ENCODE results near the gene STAT5A. TPM values are rescaled to one million over a fixed set of nuclear protein-coding genes. Genes with fewer than 3 reads are reported as not detected.

Gene STAT5A
- total RNA-seq, 1 experiment from 2014 or later = 6.4 TPM

DNA sequence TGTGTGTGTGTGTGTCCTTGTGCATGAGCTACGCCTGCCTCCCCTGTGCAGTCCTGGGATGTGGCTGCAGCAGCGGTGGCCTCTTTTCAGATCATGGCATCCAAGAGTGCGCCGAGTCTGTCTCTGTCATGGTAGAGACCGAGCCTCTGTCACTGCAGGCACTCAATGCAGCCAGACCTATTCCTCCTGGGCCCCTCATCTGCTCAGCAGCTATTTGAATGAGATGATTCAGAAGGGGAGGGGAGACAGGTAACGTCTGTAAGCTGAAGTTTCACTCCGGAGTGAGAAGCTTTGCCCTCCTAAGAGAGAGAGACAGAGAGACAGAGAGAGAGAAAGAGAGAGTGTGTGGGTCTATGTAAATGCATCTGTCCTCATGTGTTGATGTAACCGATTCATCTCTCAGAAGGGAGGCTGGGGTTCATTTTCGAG lies 22.5 kb downstream of the STAT5A start:
- Histone ChIP-seq H3K4me1 (ENCODE audit: insufficient read depth, low read length) (peaks cover 2% of the 10 kb centered on the region; the same call in 1 of the 2 replicates), H3K27ac (ENCODE audit: insufficient read length, low read depth, low read length) (no peak overlapping the region), H4K8ac (replicated peaks; ENCODE audit: insufficient read length, low read depth, low read length) (no peak overlapping the region), H4K91ac (ENCODE audit: insufficient read length, low read depth, low read length) (no peak overlapping the region), H3K79me2 (ENCODE audit: insufficient read depth, low read length) (no peaks in the 10 kb centered on the region), H3K79me1 (ENCODE audit: insufficient read depth, low read depth, low read length, poor library complexity, severe bottlenecking) (no peaks in the 10 kb centered on the region), H3T11ph (ENCODE audit: low read length) (no peak overlapping the region), H3K4me2 (ENCODE audit: insufficient read depth, insufficient read length, low read length) (no peak overlapping the region), H2BK12ac (ENCODE audit: insufficient read length, low read depth, low read length) (no peak overlapping the region), H2BK20ac (ENCODE audit: low read depth, low read length, poor library complexity, severe bottlenecking) (no peak overlapping the region), H3K9me3 (ENCODE audit: control insufficient read depth, low read depth, low read length) (no peaks in the 10 kb centered on the region), H2BK15ac (ENCODE audit: low read depth, low read length) (no peak overlapping the region), H3K23ac (ENCODE audit: insufficient read length, low read depth, low read length) (no peak overlapping the region), H3K23me2 (ENCODE audit: insufficient read length, low read depth, low read length, poor library complexity, severe bottlenecking) (no peaks in the 10 kb centered on the region), H2AFZ (ENCODE audit: low read length) (no peak overlapping the region), H3K4ac (ENCODE audit: low read depth, low read length) (no peak overlapping the region), H2BK5ac (ENCODE audit: insufficient read length, low read length) (no peak overlapping the region), H3K9ac (ENCODE audit: extremely low read depth, insufficient read length, low read length) (no peak overlapping the region), H3K18ac (ENCODE audit: insufficient read length, low read depth, low read length) (no peak overlapping the region), H4K20me1 (ENCODE audit: control insufficient read depth, insufficient read depth, insufficient read length) (no peaks in the 10 kb centered on the region), H4K5ac (ENCODE audit: insufficient read length, low read depth, low read length) (no peak overlapping the region), H3K14ac (ENCODE audit: insufficient read depth, low read length) (no peak overlapping the region), H2BK120ac (ENCODE audit: low read depth, low read length, poor library complexity, severe bottlenecking) (no peak overlapping the region), H3K56ac (ENCODE audit: insufficient read length, low read depth, low read length) (no peak overlapping the region), H2AK5ac (ENCODE audit: insufficient read length, low read length) (no peak overlapping the region), H3K27me3 (ENCODE audit: insufficient read depth, low read length) (no peaks in the 10 kb centered on the region)
- no peaks in the 10 kb centered on the region for H3K9me3 Mint-ChIP-seq
- WGBS (ENCODE audit: extremely low coverage, insufficient read length, low lambda C conversion rate) = no CpG with 5 or more reads among the region's 9 CpGs
- no peak for DNase-seq
- TF ChIP-seq, protein P1, sequence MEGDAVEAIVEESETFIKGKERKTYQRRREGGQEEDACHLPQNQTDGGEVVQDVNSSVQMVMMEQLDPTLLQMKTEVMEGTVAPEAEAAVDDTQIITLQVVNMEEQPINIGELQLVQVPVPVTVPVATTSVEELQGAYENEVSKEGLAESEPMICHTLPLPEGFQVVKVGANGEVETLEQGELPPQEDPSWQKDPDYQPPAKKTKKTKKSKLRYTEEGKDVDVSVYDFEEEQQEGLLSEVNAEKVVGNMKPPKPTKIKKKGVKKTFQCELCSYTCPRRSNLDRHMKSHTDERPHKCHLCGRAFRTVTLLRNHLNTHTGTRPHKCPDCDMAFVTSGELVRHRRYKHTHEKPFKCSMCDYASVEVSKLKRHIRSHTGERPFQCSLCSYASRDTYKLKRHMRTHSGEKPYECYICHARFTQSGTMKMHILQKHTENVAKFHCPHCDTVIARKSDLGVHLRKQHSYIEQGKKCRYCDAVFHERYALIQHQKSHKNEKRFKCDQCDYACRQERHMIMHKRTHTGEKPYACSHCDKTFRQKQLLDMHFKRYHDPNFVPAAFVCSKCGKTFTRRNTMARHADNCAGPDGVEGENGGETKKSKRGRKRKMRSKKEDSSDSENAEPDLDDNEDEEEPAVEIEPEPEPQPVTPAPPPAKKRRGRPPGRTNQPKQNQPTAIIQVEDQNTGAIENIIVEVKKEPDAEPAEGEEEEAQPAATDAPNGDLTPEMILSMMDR (conservative IDR thresholded peaks at IDR 0.05) = no peak
- H3K36me3 Mint-ChIP-seq (ENCODE audit: insufficient read depth in 1 of 3, low read depth in 3 of 3) = peaks cover 9 to 27% (median 13%) of the 10 kb centered on the region in 3 experiments
- peak overlapping the region in 1 of 3 experiments; percentile 28; a peak in 2 of 7 replicates for H3K27ac Mint-ChIP-seq
- peaks cover 41 to 43% of the 10 kb centered on the region in 2 experiments for H3K4me1 Mint-ChIP-seq
- H3K27me3 Mint-ChIP-seq (ENCODE audit: low read depth) = peaks cover 7% of the 10 kb centered on the region
- H3K4me3 Mint-ChIP-seq = no peak overlapping the region
